PC-3 (cell line): ENCODE measurements around the gene ZEB1. TPM values are rescaled to one million over a fixed set of nuclear protein-coding genes. Genes with fewer than 3 reads are reported as not detected.

Source experiments
- ATAC-seq: fragments of 200-7000 bp; cut with Tn5 transposase; 2 replicates; pipeline ENCODE4 v1.9.1; 2020; ENCODE audit warnings: mild to moderate bottlenecking, moderate library complexity
- BruUV-seq: library from RNA; stranded (reverse); fragments of 400-500 nt; replicated peaks from 2 replicates; lab custom pipeline; 2021; lab: Mats Ljungman, UMichigan
- CTCF ChIA-PET: fragments of 300-600 bp; sonication (Branson Sonifier 250); formaldehyde crosslinking; loops from one replicate; lab custom pipeline; 2022; ENCODE audit warnings: antibody characterized with exemption; lab: Charles Lee
- POLR2A ChIA-PET: fragments of 300-600 bp; sonication (Branson Sonifier 250); formaldehyde crosslinking; loops from one replicate; lab custom pipeline; 2022; ENCODE audit warnings: antibody characterized with exemption; ENCODE audit not compliant: unreplicated experiment; lab: Charles Lee
- DNase-seq: peaks from one replicate; pipeline ENCODE4 v3.0.0-alpha.2; 2015
- H2AFZ ChIP-seq: fragments of 300-600 bp; sonication (generic); 2 replicates; pipeline ENCODE4 v1.6.0; 2016; ENCODE audit warnings: antibody characterized with exemption, low read length
- H3F3A ChIP-seq: fragments of 300-600 bp; sonication (generic); one replicate; pipeline ENCODE4 v1.6.0; 2017; ENCODE audit warnings: antibody characterized with exemption, low read length, control low read depth, mild to moderate bottlenecking; ENCODE audit not compliant: unreplicated experiment
- H3K27ac ChIP-seq: fragments of 300-600 bp; sonication (generic); 2 replicates; pipeline ENCODE4 v1.5.1; 2016; ENCODE audit warnings: mild to moderate bottlenecking, low read length
- H3K27me3 ChIP-seq: fragments of 300-600 bp; sonication (generic); 2 replicates; pipeline ENCODE4 v1.6.1; 2016; ENCODE audit warnings: low read length, mixed read lengths
- H3K36me3 ChIP-seq: fragments of 300-600 bp; sonication (generic); 2 replicates; pipeline ENCODE4 v1.6.1; 2016; ENCODE audit warnings: low read depth, mixed run types, low read length, mixed read lengths
- H3K4me1 ChIP-seq: fragments of 300-600 bp; sonication (generic); 2 replicates; pipeline ENCODE4 v1.5.1; 2016; ENCODE audit warnings: low read length; ENCODE audit not compliant: insufficient read depth
- H3K4me2 ChIP-seq: fragments of 300-600 bp; sonication (generic); 2 replicates; pipeline ENCODE4 v1.6.0; 2016; ENCODE audit warnings: low read length
- H3K4me3 ChIP-seq: fragments of 300-600 bp; sonication (generic); 2 replicates; pipeline ENCODE4 v1.5.1; 2016; ENCODE audit warnings: mild to moderate bottlenecking, low read length, mixed read lengths
- H3K79me2 ChIP-seq: fragments of 300-600 bp; sonication (generic); 2 replicates; pipeline ENCODE4 v1.6.1; 2017; ENCODE audit warnings: low read length, mixed read lengths
- H3K9ac ChIP-seq: fragments of 300-600 bp; sonication (generic); 2 replicates; pipeline ENCODE4 v1.6.0; 2016; ENCODE audit warnings: mild to moderate bottlenecking, low read length
- H3K9me2 ChIP-seq: fragments of 300-600 bp; sonication (generic); replicated peaks from 2 replicates; pipeline ENCODE4 v1.6.1; 2016; ENCODE audit warnings: mixed run types, low read length, mixed read lengths
- H3K9me3 ChIP-seq: fragments of 300-600 bp; sonication (generic); 2 replicates; pipeline ENCODE4 v1.6.1; 2016; ENCODE audit warnings: low read length, mixed read lengths
- H4K20me1 ChIP-seq: fragments of 300-600 bp; sonication (generic); 2 replicates; pipeline ENCODE4 v1.6.1; 2016; ENCODE audit warnings: low read length, mixed read lengths
- CTCF ChIP-seq: fragments of 300-600 bp; sonication (generic); conservative IDR thresholded peaks from 2 replicates; pipeline ENCODE4 v1.5.1; 2017; ENCODE audit warnings: antibody characterized with exemption, low read depth, mild to moderate bottlenecking, low read length
- EZH2 ChIP-seq: fragments of 300-600 bp; sonication (generic); IDR thresholded peaks from one replicate; pipeline ENCODE4 v1.6.1; 2017; ENCODE audit warnings: antibody characterized with exemption, mild to moderate bottlenecking, low read length; ENCODE audit not compliant: unreplicated experiment
- EZH2phosphoT487 ChIP-seq: fragments of 300-600 bp; sonication (generic); IDR thresholded peaks from 2 replicates; pipeline ENCODE4 v1.6.1; 2018; ENCODE audit warnings: mild to moderate bottlenecking, antibody characterized with exemption, low read length, borderline replicate concordance
- intact Hi-C: fragments of 100-400 bp; cut with micrococcal nuclease; formaldehyde crosslinking; loops from 2 replicates; pipeline ENCODE4 v1.9.0; 2023
- total RNA-seq: library from RNA; depleted of rRNA; stranded (reverse); fragments of >200 nt; gene quantifications from 2 replicates; pipeline ENCODE4 v1.2.3, GENCODE V29; 2014

The ZEB1 gene
- total RNA-seq, 1 experiment from 2014 or later = 3.9 TPM

GRCh38 chr10:31421322-31421721 is 102.3 kb downstream of the ZEB1 start:
- Histone ChIP-seq H3K4me2 (no peak overlapping the region), H3K4me3 (no peak overlapping the region), H2AFZ (no peak overlapping the region), H3K9ac (no peak overlapping the region), H3K9me3 (no peaks in the 10 kb centered on the region), H3K79me2 (no peaks in the 10 kb centered on the region), H3K36me3 (no peaks in the 10 kb centered on the region), H3K4me1 (peaks cover 4% of the 10 kb centered on the region), H3K27ac (no peak overlapping the region), H3F3A (no peaks in the 10 kb centered on the region), H3K27me3 (no peaks in the 10 kb centered on the region), H4K20me1 (no peaks in the 10 kb centered on the region), H3K9me2 (no peaks in the 10 kb centered on the region)
- ATAC-seq (no peak), DNase-seq (no peak)
- intact Hi-C loops = no loop called here
- TF ChIP-seq EZH2phosphoT487 (no peak), CTCF (no peak), EZH2 (no peak)
- ChIA-PET CTCF (no interaction called here), POLR2A (no interaction called here)
- BruUV-seq = no TSS peak

GRCh38 chr10:31422634-31423033 is 103.6 kb downstream of the ZEB1 start:
- Histone ChIP-seq H4K20me1 (no peaks in the 10 kb centered on the region), H3K27me3 (no peaks in the 10 kb centered on the region), H3K4me2 (no peak overlapping the region), H3K4me3 (no peak overlapping the region), H3K9me2 (no peaks in the 10 kb centered on the region), H2AFZ (no peak overlapping the region), H3K36me3 (no peaks in the 10 kb centered on the region), H3K27ac (no peak overlapping the region), H3K79me2 (no peaks in the 10 kb centered on the region), H3K9me3 (no peaks in the 10 kb centered on the region), H3F3A (no peaks in the 10 kb centered on the region), H3K4me1 (peaks cover 13% of the 10 kb centered on the region), H3K9ac (no peak overlapping the region)
- POLR2A ChIA-PET = no interaction called here
- BruUV-seq = no TSS peak
- CTCF ChIA-PET = no interaction called here
- DNase-seq (no peak), ATAC-seq (no peak)
- TF ChIP-seq EZH2 = no peak
- no peak for TF ChIP-seq CTCF
- TF ChIP-seq EZH2phosphoT487 = no peak
- intact Hi-C loops = no loop called here

- intact Hi-C loops = no loop called here
- Histone ChIP-seq H3K9ac (no peak overlapping the region), H3K79me2 (0 out of 2 replicates have a peak, but pooled peaks cover 7% of the 10 kb centered on the region), H3K4me1 (peaks cover 13% of the 10 kb centered on the region), H4K20me1 (no peaks in the 10 kb centered on the region), H3K36me3 (no peaks in the 10 kb centered on the region), H3K9me2 (no peaks in the 10 kb centered on the region), H3K9me3 (no peaks in the 10 kb centered on the region), H3K27ac (no peak overlapping the region), H3F3A (no peaks in the 10 kb centered on the region), H3K4me3 (no peak overlapping the region), H3K4me2 (no peak overlapping the region), H3K27me3 (no peaks in the 10 kb centered on the region), H2AFZ (no peak overlapping the region)
- CTCF ChIA-PET = no interaction called here
- POLR2A ChIA-PET = no interaction called here
- DNase-seq (no peak), ATAC-seq (no peak)
- no TSS peak for BruUV-seq
- TF ChIP-seq EZH2phosphoT487 = no peak
- TF ChIP-seq CTCF = no peak
- no peak for TF ChIP-seq EZH2
Measured at GRCh38 chr10:31424473-31424872, 105.5 kb downstream of the ZEB1 start.
